Astrocyte (in vitro differentiated cells and primary cell): ENCODE data around the gene MMP28.

Experiments
- CTCF ChIP-seq: IDR thresholded peaks from 2 replicates; pipeline ENCODE4 v1.5.1; 2011; ENCODE audit warnings: low read depth, mild to moderate bottlenecking, inconsistent platforms, low read length, moderate library complexity; ENCODE audit not compliant: insufficient read depth
- EZH2 ChIP-seq: IDR thresholded peaks from 2 replicates; pipeline ENCODE4 v1.6.1; 2012; ENCODE audit warnings: mild to moderate bottlenecking, low read length, inconsistent platforms; ENCODE audit not compliant: insufficient read depth

- TF ChIP-seq CTCF = no peak
- no peak for TF ChIP-seq EZH2
Observed at GRCh38 chr17:35843698-35844097, 48.3 kb upstream of the MMP28 start.
